Amniotic stem cell (primary cell): ENCODE data around the gene SYT8.
"Not testable (repeated sequence)": the region's sequence is repeated elsewhere in the genome, so short reads cannot be mapped to it uniquely, and the experiment has no call there.

Experiments
- DNase-seq: peaks from one replicate; lab custom pipeline; 2025; lab: John Stamatoyannopoulos, UW

Gene SYT8

GRCh38 chr11:1834779-1835670, at the start of gene SYT8:
TSS of gene SYT8 (plus strand) at chr11:1834990. CDS start at chr11:1835106, 116 bp downstream.
- DNase-seq: no peak

- DNase-seq: no peak
Observed at GRCh38 chr11:1785749-1786413, 48.9 kb upstream of the SYT8 start.

GRCh38 chr11:1786466-1786865, 48.3 kb upstream of the SYT8 start:
- no peak for DNase-seq

- DNase-seq: no peak
Observed at GRCh38 chr11:1791912-1792311, 42.9 kb upstream of the SYT8 start.

- DNase-seq: no peak
Observed at GRCh38 chr11:1792461-1792860, 42.3 kb upstream of the SYT8 start.

- no peak for DNase-seq
Observed at GRCh38 chr11:1793081-1793480, 41.7 kb upstream of the SYT8 start.

- no peak for DNase-seq
Observed at GRCh38 chr11:1796413-1797011, 38.3 kb upstream of the SYT8 start.

- no peak for DNase-seq
Observed at GRCh38 chr11:1797391-1798125, 37.2 kb upstream of the SYT8 start.

GRCh38 chr11:1803246-1803645, 31.5 kb upstream of the SYT8 start:
- no peak for DNase-seq

- DNase-seq: not testable (repeated sequence)
Observed at GRCh38 chr11:1803835-1804519, 30.8 kb upstream of the SYT8 start.

GRCh38 chr11:1805525-1805924, 29.3 kb upstream of the SYT8 start:
- DNase-seq: no peak

GRCh38 chr11:1807264-1807995, 27.4 kb upstream of the SYT8 start:
- no peak for DNase-seq

GRCh38 chr11:1810761-1811160, 24.0 kb upstream of the SYT8 start:
- DNase-seq: no peak

GRCh38 chr11:1812274-1812673, 22.5 kb upstream of the SYT8 start:
- no peak for DNase-seq

- DNase-seq: no peak
Observed at GRCh38 chr11:1812801-1813200, 22.0 kb upstream of the SYT8 start.

- DNase-seq: not testable (repeated sequence)
Observed at GRCh38 chr11:1813356-1813755, 21.4 kb upstream of the SYT8 start.

- DNase-seq: no peak
Observed at GRCh38 chr11:1814691-1815090, 20.1 kb upstream of the SYT8 start.

- no peak for DNase-seq
Observed at GRCh38 chr11:1815311-1815710, 19.5 kb upstream of the SYT8 start.

GRCh38 chr11:1815751-1816150, 19.0 kb upstream of the SYT8 start:
- DNase-seq: no peak

GRCh38 chr11:1817000-1817399, 17.8 kb upstream of the SYT8 start:
- DNase-seq: no peak

- DNase-seq: no peak
Observed at GRCh38 chr11:1817511-1817910, 17.3 kb upstream of the SYT8 start.
